DOHH2 (cell line): ENCODE results near the gene PPP4R1.

ENCODE experiments used
- H3F3A ChIP-seq: fragments of 200-600 bp; sonication (generic), shearing (Covaris generic); 2 replicates; pipeline ENCODE4 v1.6.0; 2016; ENCODE audit warnings: antibody characterized with exemption, mild to moderate bottlenecking; ENCODE audit not compliant: control insufficient read depth, insufficient read depth
- H3K27ac ChIP-seq: fragments of 200-600 bp; sonication (generic); 2 replicates; pipeline ENCODE4 v1.5.1; 2014; ENCODE audit warnings: low read depth, mild to moderate bottlenecking, low read length, moderate library complexity
- H3K27me3 ChIP-seq: fragments of 200-600 bp; sonication (generic); 2 replicates; pipeline ENCODE4 v1.6.1; 2014; ENCODE audit warnings: mild to moderate bottlenecking, low read length, mixed read lengths; ENCODE audit not compliant: control insufficient read depth
- H3K36me3 ChIP-seq: fragments of 200-600 bp; sonication (generic); 2 replicates; pipeline ENCODE4 v1.6.1; 2014; ENCODE audit warnings: mild to moderate bottlenecking, low read length, moderate library complexity, mixed read lengths; ENCODE audit not compliant: control insufficient read depth
- H3K4me1 ChIP-seq: fragments of 200-600 bp; sonication (generic); 2 replicates; pipeline ENCODE4 v1.6.1; 2014; ENCODE audit warnings: mild to moderate bottlenecking, low read length, mixed read lengths; ENCODE audit not compliant: control insufficient read depth
- H3K4me2 ChIP-seq: fragments of 200-600 bp; sonication (generic); 2 replicates; pipeline ENCODE4 v1.6.0; 2014; ENCODE audit warnings: mild to moderate bottlenecking, low read length, moderate library complexity
- H3K4me3 ChIP-seq: fragments of 200-600 bp; sonication (generic); 2 replicates; pipeline ENCODE4 v1.5.1; 2014; ENCODE audit warnings: mild to moderate bottlenecking, low read length, mixed read lengths
- H3K79me2 ChIP-seq: fragments of 200-600 bp; sonication (generic); 2 replicates; pipeline ENCODE4 v1.6.1; 2014; ENCODE audit warnings: mild to moderate bottlenecking, low read length, mixed read lengths; ENCODE audit not compliant: control insufficient read depth
- H3K9me2 ChIP-seq: fragments of 200-600 bp; sonication (generic); replicated peaks from 2 replicates; pipeline ENCODE4 v1.6.1; 2014; ENCODE audit warnings: mild to moderate bottlenecking, low read length, mixed read lengths; ENCODE audit not compliant: control insufficient read depth
- H3K9me3 ChIP-seq: fragments of 200-600 bp; sonication (generic); 2 replicates; pipeline ENCODE4 v1.6.1; 2014; ENCODE audit warnings: antibody characterized with exemption, low read length, mixed read lengths; ENCODE audit not compliant: control insufficient read depth, insufficient read depth
- H4K20me1 ChIP-seq: fragments of 200-600 bp; sonication (generic); 2 replicates; pipeline ENCODE4 v1.6.0; 2014; ENCODE audit warnings: low read depth, mild to moderate bottlenecking, antibody characterized with exemption, low read length, moderate library complexity; ENCODE audit not compliant: control insufficient read depth, insufficient read depth
- EZH2phosphoT487 ChIP-seq: fragments of 200-600 bp; sonication (generic); IDR thresholded peaks from 2 replicates; pipeline ENCODE4 v1.6.1; 2017; ENCODE audit warnings: borderline replicate concordance, mild to moderate bottlenecking, antibody characterized with exemption, low read length, moderate library complexity, mixed read lengths
- TF ChIP-seq, protein P1 (sequence below): fragments of 200-600 bp; sonication (generic); IDR thresholded peaks from one replicate; pipeline ENCODE4 v1.5.1; 2014; ENCODE audit warnings: antibody characterized with exemption, mild to moderate bottlenecking, low read depth, low read length; ENCODE audit not compliant: poor library complexity, severe bottlenecking

Gene PPP4R1

DNA sequence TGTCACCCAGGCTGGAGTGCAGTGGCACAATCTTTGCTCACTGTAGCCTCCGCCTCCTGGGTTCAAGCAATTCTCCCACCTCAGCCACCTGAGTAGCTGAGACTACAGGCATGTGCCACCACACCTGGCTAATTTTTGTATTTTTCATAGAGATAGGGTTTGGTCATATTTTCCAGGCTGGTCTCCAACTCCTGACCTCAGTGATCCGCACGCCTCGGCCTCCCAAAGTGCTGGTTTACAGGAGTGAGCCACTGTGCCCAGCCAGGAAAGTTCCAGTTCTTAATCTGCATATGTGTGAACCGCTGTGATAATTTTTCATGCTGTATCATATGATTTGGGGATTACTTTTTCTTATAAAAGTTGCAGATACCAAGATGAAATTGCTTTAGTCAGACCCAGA lies 14.6 kb upstream of the PPP4R1 start:
- H3K27ac ChIP-seq = no peak overlapping the region
- no peaks in the 10 kb centered on the region for H3K36me3 ChIP-seq
- H3K4me1 ChIP-seq = no peaks in the 10 kb centered on the region
- H3K79me2 ChIP-seq = no peaks in the 10 kb centered on the region
- no peak overlapping the region for H3K4me3 ChIP-seq
- H3K4me2 ChIP-seq = no peak overlapping the region
- H3K9me3 ChIP-seq = no peaks in the 10 kb centered on the region
- no peaks in the 10 kb centered on the region for H3K27me3 ChIP-seq
- TF ChIP-seq, protein P1, sequence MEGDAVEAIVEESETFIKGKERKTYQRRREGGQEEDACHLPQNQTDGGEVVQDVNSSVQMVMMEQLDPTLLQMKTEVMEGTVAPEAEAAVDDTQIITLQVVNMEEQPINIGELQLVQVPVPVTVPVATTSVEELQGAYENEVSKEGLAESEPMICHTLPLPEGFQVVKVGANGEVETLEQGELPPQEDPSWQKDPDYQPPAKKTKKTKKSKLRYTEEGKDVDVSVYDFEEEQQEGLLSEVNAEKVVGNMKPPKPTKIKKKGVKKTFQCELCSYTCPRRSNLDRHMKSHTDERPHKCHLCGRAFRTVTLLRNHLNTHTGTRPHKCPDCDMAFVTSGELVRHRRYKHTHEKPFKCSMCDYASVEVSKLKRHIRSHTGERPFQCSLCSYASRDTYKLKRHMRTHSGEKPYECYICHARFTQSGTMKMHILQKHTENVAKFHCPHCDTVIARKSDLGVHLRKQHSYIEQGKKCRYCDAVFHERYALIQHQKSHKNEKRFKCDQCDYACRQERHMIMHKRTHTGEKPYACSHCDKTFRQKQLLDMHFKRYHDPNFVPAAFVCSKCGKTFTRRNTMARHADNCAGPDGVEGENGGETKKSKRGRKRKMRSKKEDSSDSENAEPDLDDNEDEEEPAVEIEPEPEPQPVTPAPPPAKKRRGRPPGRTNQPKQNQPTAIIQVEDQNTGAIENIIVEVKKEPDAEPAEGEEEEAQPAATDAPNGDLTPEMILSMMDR = no peak
- no peak for TF ChIP-seq EZH2phosphoT487
- H3F3A ChIP-seq = no peaks in the 10 kb centered on the region
- no peaks in the 10 kb centered on the region for H4K20me1 ChIP-seq
- H3K9me2 ChIP-seq = no peaks in the 10 kb centered on the region

DNA sequence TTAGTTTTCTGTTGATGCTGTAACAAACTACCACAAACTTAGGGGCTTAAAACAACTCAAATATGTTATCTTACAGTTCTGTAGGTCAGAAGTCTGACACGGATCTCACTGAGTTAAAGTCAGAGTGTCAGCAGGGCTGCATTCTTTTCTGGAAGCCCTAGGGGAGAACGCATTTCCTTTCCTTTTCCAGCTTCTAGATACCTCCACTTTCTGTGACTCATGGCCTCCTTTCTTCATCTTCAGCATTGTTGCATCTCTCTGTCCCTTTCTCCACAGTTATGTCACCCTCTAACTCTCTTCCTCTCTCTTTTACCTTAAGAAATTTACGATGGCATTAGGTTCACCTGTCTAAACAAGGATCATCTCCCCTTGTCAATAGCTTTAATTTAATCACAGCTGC lies 13.3 kb upstream of the PPP4R1 start:
- Histone ChIP-seq H3F3A (no peaks in the 10 kb centered on the region), H3K4me3 (no peak overlapping the region), H3K36me3 (no peaks in the 10 kb centered on the region), H3K4me2 (no peak overlapping the region), H3K79me2 (no peaks in the 10 kb centered on the region), H3K27me3 (no peaks in the 10 kb centered on the region), H3K4me1 (no peaks in the 10 kb centered on the region), H3K27ac (no peak overlapping the region), H3K9me3 (no peaks in the 10 kb centered on the region), H3K9me2 (no peaks in the 10 kb centered on the region), H4K20me1 (no peaks in the 10 kb centered on the region)
- no peak for TF ChIP-seq EZH2phosphoT487
- TF ChIP-seq, protein P1 = no peak

DNA sequence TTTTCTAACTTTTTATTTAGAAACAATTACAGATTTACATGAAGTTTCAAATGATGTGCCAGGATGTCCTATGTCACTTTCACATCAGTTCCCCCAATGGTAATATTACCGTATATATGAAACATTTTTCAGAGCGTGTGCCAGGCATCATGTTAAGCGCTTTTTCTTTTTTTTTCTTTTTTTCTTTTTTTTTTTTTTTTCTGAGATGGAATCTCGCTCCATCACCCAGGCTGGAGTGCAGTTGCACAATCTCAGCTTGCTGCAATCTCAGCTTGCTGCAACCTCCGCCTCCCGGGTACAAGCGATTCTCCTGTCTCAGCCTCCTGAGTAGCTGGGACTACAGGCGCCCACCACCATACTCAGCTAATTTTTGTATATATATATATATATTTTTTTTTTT lies 5.6 kb upstream of the PPP4R1 start:
- H3K27me3 ChIP-seq = 0 out of 2 replicates have a peak, but pooled peaks cover 2% of the 10 kb centered on the region
- no peaks in the 10 kb centered on the region for H4K20me1 ChIP-seq
- no peak overlapping the region for H3K4me3 ChIP-seq
- peaks cover 9% of the 10 kb centered on the region; the same call in 1 of the 2 replicates for H3F3A ChIP-seq
- no peak overlapping the region for H3K27ac ChIP-seq
- no peak overlapping the region for H3K4me2 ChIP-seq
- peaks cover 7% of the 10 kb centered on the region for H3K4me1 ChIP-seq
- no peaks in the 10 kb centered on the region for H3K79me2 ChIP-seq
- TF ChIP-seq EZH2phosphoT487 = no peak
- TF ChIP-seq, protein P1 = no peak
- H3K9me2 ChIP-seq = no peaks in the 10 kb centered on the region
- no peaks in the 10 kb centered on the region for H3K36me3 ChIP-seq
- no peaks in the 10 kb centered on the region for H3K9me3 ChIP-seq

DNA sequence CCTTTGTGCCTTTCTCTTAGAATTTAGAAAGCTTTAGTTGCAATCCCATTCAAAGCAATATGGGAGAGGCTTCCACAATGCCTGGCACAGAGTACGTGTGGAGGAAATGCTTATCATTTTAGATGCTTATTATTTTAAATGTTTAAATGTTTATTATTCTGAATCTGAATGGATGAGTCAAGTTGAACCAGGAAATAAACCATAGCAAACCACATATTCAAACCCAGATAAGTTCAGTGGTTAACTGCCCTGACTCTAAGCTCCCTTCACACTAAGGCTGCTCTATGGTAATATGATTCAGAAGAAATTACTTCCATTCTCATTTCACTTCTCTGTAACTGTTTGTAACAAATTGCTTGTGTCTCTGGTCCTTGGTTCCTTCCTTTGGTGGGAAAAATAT lies 5.2 kb upstream of the PPP4R1 start:
- H3K36me3 ChIP-seq = no peaks in the 10 kb centered on the region
- H3K4me3 ChIP-seq = no peak overlapping the region
- H3K27ac ChIP-seq = no peak overlapping the region
- TF ChIP-seq, protein P1 = no peak
- TF ChIP-seq EZH2phosphoT487 = no peak
- H3K79me2 ChIP-seq = no peaks in the 10 kb centered on the region
- H3K4me2 ChIP-seq = no peak overlapping the region
- H3K9me3 ChIP-seq = no peaks in the 10 kb centered on the region
- 0 out of 2 replicates have a peak, but pooled peaks cover 2% of the 10 kb centered on the region for H3K27me3 ChIP-seq
- peaks cover 8% of the 10 kb centered on the region for H3K4me1 ChIP-seq
- H3K9me2 ChIP-seq = no peaks in the 10 kb centered on the region
- H3F3A ChIP-seq = peaks cover 9% of the 10 kb centered on the region; the same call in 1 of the 2 replicates
- H4K20me1 ChIP-seq = no peaks in the 10 kb centered on the region
